OCI-LY3 (cell line): Measurements from ENCODE around the gene TMCO6.

Source experiments
- H2AFZ ChIP-seq: fragments of 200-600, 300-600 bp; shearing (Covaris generic); 2 replicates; pipeline ENCODE4 v1.6.0; 2014; ENCODE audit warnings: antibody characterized with exemption, low read depth, low read length
- H3K27ac ChIP-seq: fragments of 200-600, 300-600 bp; sonication (generic); 2 replicates; pipeline ENCODE4 v1.5.1; 2014; ENCODE audit warnings: mild to moderate bottlenecking, low read length, moderate library complexity, mixed read lengths
- H3K27me3 ChIP-seq: fragments of 200-600, 300-600 bp; sonication (generic); 2 replicates; pipeline ENCODE4 v1.6.1; 2014; ENCODE audit warnings: low read depth, low read length, mixed read lengths
- H3K36me3 ChIP-seq: fragments of 200-600, 300-600 bp; sonication (generic); replicated peaks from 2 replicates; pipeline ENCODE3; 2014; ENCODE audit warnings: low read depth, low read length, mixed read lengths
- H3K4me1 ChIP-seq: fragments of 300-600, 200-600 bp; sonication (generic); 2 replicates; pipeline ENCODE4 v1.6.1; 2014; ENCODE audit warnings: low read length, mixed read lengths
- H3K4me2 ChIP-seq: fragments of 200-600, 300-600 bp; sonication (generic); 2 replicates; pipeline ENCODE4 v1.6.1; 2014; ENCODE audit warnings: low read length, mixed read lengths
- H3K4me3 ChIP-seq: fragments of 300-600, 200-600 bp; sonication (generic); 2 replicates; pipeline ENCODE4 v1.5.1; 2014; ENCODE audit warnings: antibody characterized with exemption, mild to moderate bottlenecking, low read length, moderate library complexity
- H3K79me2 ChIP-seq: fragments of 300-600, 200-600 bp; shearing (Covaris generic); 2 replicates; pipeline ENCODE4 v1.6.1; 2014; ENCODE audit warnings: mild to moderate bottlenecking, low read length, mixed read lengths
- H3K9ac ChIP-seq: fragments of 300-600, 200-600 bp; shearing (Covaris generic); 2 replicates; pipeline ENCODE4 v1.6.0; 2014; ENCODE audit warnings: mild to moderate bottlenecking, low read length, moderate library complexity
- H3K9me3 ChIP-seq: fragments of 200-600, 300-600 bp; shearing (Covaris generic); 2 replicates; pipeline ENCODE4 v1.6.1; 2014; ENCODE audit warnings: low read length, mixed read lengths; ENCODE audit not compliant: insufficient read depth
- H4K20me1 ChIP-seq: fragments of 200-600, 300-600 bp; sonication (generic); 2 replicates; pipeline ENCODE4 v1.6.1; 2016; ENCODE audit warnings: low read length, mixed read lengths; ENCODE audit not compliant: insufficient read depth
- CTCF ChIP-seq: fragments of 200-600, 300-600 bp; sonication (generic); IDR thresholded peaks from 2 replicates; pipeline ENCODE4 v1.5.1; 2014; ENCODE audit warnings: antibody characterized with exemption, low read length, low read depth
- EZH2phosphoT487 ChIP-seq: fragments of 200-600 bp; shearing (Covaris generic); IDR thresholded peaks from 2 replicates; pipeline ENCODE4 v1.6.1; 2018; ENCODE audit warnings: antibody characterized with exemption, mixed run types, low read depth

Gene TMCO6

DNA sequence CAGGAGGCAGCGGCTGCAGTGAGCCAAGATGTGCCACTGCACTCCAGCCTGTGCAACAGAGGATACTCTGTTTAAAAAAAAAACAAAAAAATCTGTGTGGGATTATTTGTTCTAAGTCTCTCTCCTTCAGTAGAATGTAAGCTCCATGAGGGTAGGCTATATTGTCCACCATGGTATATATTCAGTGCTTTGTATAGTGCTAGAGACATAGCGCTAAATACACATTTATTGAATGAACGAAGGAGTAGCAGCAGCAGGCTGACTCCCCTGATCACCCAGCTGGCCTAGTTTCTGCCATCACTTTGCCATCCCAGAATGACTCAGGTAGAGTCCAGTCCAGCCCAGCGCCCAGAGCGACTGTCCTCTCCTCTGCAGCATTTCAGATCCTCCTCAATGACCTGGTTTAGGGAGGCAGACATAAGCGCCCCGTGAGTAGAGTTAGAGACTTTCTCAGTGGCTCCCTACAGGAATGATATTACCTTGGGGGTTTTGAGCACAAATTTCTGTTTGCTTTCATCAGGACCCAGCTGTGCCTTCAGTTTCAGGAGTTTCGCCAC is 51.2 kb downstream of the TMCO6 start:
- Histone ChIP-seq H3K27me3 (no peaks in the 10 kb centered on the region), H3K9ac (peak overlapping the region; percentile 89), H4K20me1 (no peaks in the 10 kb centered on the region), H3K4me2 (peak overlapping the region; percentile 94), H3K27ac (0 out of 2 replicates have a peak overlapping the region, but pooled peaks have one; percentile 44), H3K4me1 (peaks cover 10% of the 10 kb centered on the region), H3K9me3 (no peaks in the 10 kb centered on the region), H3K4me3 (peak overlapping the region; percentile 98), H3K79me2 (peaks cover 39% of the 10 kb centered on the region), H3K36me3 (peaks cover 5% of the 10 kb centered on the region), H2AFZ (no peak overlapping the region; the same call in 1 of the 2 replicates)
- TF ChIP-seq EZH2phosphoT487 (no peak), CTCF (no peak)

DNA sequence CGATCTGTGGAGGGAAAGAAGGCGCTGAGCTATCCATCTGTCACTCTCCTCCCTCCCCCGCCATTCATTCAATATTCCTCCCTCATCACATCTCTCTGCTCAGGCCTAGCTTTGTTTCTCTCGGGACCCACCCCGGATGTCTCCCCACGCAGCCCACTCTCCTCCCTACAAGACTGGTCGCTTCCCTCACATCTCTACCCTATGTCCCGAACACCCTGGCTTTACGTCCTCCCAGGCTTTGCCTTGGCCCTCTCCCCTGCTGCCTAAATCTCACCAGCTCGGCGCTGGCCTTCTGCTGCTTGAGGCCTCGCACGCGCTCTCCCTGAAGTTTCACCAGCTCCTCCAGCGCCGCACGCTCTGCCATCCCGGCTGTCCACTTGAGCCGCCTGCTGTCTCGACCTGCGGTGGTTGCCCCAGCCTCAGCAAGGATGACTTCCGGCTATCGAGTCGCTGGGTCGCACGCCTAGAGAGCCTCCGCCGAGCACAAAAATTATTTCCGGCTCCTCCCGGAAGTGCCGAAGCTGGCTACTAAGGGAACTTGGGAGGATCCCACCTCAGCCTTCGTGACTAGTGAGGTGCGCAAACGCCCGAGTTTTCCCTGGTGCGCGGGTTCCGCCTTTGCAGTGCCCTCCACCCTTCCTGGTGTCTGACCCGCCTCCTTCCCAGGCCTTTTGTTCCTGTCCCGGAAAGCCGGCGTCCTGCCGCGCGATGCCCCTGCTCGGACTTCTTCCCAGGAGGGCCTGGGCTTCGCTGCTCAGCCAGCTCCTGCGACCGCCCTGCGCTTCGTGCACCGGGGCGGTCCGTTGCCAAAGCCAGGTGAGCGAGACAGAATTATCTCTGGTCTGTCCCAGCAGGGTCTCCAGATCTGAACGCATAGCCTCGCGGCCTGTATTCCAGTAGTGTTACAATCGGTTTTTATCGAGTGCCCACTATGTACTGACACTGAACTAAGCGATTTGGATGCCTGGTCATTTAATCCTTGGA is 52.0 kb downstream of the TMCO6 start, which contains the start of the genes HARS1 and HARS2:
HARS1 (minus strand) TSS at position 430 of the 984 bp plus-strand sequence; CDS start at position 364, 66 bp downstream.
HARS2 (plus strand) TSS at position 515 of the 984 bp plus-strand sequence; CDS start at position 709, 194 bp downstream.
- no peaks in the 10 kb centered on the region for H3K9me3 ChIP-seq
- peak within 1 kb of the TSS; percentile 82 for H2AFZ ChIP-seq
- H3K4me3 ChIP-seq = peak within 1 kb of the TSS; percentile 98
- H3K4me2 ChIP-seq = peak within 1 kb of the TSS; percentile 94
- H3K79me2 ChIP-seq = peaks cover 39% of the 10 kb centered on the region
- peaks cover 8% of the 10 kb centered on the region for H3K36me3 ChIP-seq
- H3K27ac ChIP-seq = peak within 1 kb of the TSS; percentile 44
- no peaks in the 10 kb centered on the region for H4K20me1 ChIP-seq
- peak within 1 kb of the TSS; percentile 89 for H3K9ac ChIP-seq
- peaks cover 10% of the 10 kb centered on the region for H3K4me1 ChIP-seq
- no peak for TF ChIP-seq CTCF
- no peak for TF ChIP-seq EZH2phosphoT487
- H3K27me3 ChIP-seq = no peaks in the 10 kb centered on the region

DNA sequence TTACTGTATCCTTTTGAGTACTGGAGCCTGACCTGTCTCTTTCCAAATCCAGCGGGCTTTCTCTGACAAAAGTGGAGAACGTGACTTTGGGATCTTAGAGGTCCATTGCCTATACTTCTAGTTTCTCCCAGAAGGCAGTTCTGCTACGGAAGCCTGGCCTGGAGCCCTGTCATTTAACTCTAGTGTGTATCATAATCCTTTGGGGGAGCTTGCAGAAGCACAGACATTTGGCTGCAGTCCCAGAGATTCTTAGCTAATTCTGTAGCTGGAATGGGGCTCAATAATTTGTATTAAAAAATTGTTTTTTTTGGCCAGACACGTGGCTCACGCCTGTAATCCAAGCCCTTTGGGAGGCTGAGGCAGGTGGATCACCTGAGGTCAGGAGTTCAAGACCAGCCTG is 55.0 kb downstream of the TMCO6 start:
- Histone ChIP-seq H3K4me1 (peaks cover 10% of the 10 kb centered on the region), H3K27ac (no peak overlapping the region), H3K36me3 (peaks cover 24% of the 10 kb centered on the region), H3K27me3 (no peaks in the 10 kb centered on the region), H2AFZ (no peak overlapping the region), H3K9ac (no peak overlapping the region), H3K4me2 (no peak overlapping the region), H3K4me3 (no peak overlapping the region), H3K79me2 (peaks cover 39% of the 10 kb centered on the region), H4K20me1 (no peaks in the 10 kb centered on the region), H3K9me3 (no peaks in the 10 kb centered on the region)
- TF ChIP-seq EZH2phosphoT487 (no peak), CTCF (no peak)
